NCI-H2196 treated with DMSO at 0.1 percent for 48 hours (cell line): Measurements from ENCODE around the gene CHD6.

ENCODE experiments used
- DNase-seq: peaks from one replicate; lab custom pipeline; 2025; ENCODE audit not compliant: unreplicated experiment; lab: John Stamatoyannopoulos, UW

CHD6 gene

GRCh38 chr20:41587523-41587922 is 30.7 kb downstream of the CHD6 start:
- DNase-seq = no peak

- no peak for DNase-seq
Observed at GRCh38 chr20:41586772-41587171, 31.4 kb downstream of the CHD6 start.

- DNase-seq = no peak
Observed at GRCh38 chr20:41580350-41580749, 37.8 kb downstream of the CHD6 start.

- no peak for DNase-seq
Observed at GRCh38 chr20:41577129-41578009, 40.8 kb downstream of the CHD6 start.

- no peak for DNase-seq
Observed at GRCh38 chr20:41575412-41575811, 42.8 kb downstream of the CHD6 start.

- DNase-seq = no peak
Observed at GRCh38 chr20:41574802-41575389, 43.3 kb downstream of the CHD6 start.

GRCh38 chr20:41573955-41574354 is 44.2 kb downstream of the CHD6 start:
- no peak for DNase-seq

- DNase-seq = no peak
Observed at GRCh38 chr20:41572010-41572572, 46.1 kb downstream of the CHD6 start.

GRCh38 chr20:41571006-41571405 is 47.2 kb downstream of the CHD6 start:
- DNase-seq = no peak

- no peak for DNase-seq
Observed at GRCh38 chr20:41570557-41570956, 47.6 kb downstream of the CHD6 start.

- DNase-seq = no peak
Observed at GRCh38 chr20:41567615-41568014, 50.6 kb downstream of the CHD6 start.

GRCh38 chr20:41566896-41567527 is 51.2 kb downstream of the CHD6 start:
- no peak for DNase-seq

- no peak for DNase-seq
Observed at GRCh38 chr20:41563087-41563486, 55.1 kb downstream of the CHD6 start.

- DNase-seq = no peak
Observed at GRCh38 chr20:41560970-41561369, 57.2 kb downstream of the CHD6 start.

- DNase-seq = no peak
Observed at GRCh38 chr20:41559658-41560057, 58.5 kb downstream of the CHD6 start.

- DNase-seq = no peak
Observed at GRCh38 chr20:41553142-41553879, 64.9 kb downstream of the CHD6 start.

- DNase-seq = no peak
Observed at GRCh38 chr20:41552295-41553068, 65.7 kb downstream of the CHD6 start.

GRCh38 chr20:41551011-41551705 is 67.0 kb downstream of the CHD6 start:
- no peak for DNase-seq

- no peak for DNase-seq
Observed at GRCh38 chr20:41547221-41547620, 71.0 kb downstream of the CHD6 start.

GRCh38 chr20:41546535-41546934 is 71.6 kb downstream of the CHD6 start:
- DNase-seq = no peak
